Eye (tissue), 1 donor: ENCODE results near the gene PSMC4.
A peak's percentile ranks its signal among the peaks of the same experiment; 100 is the strongest.

Source experiments
- DNase-seq: peaks from one replicate; pipeline ENCODE4 v3.0.0-alpha.2; 2015

Gene PSMC4

DNA sequence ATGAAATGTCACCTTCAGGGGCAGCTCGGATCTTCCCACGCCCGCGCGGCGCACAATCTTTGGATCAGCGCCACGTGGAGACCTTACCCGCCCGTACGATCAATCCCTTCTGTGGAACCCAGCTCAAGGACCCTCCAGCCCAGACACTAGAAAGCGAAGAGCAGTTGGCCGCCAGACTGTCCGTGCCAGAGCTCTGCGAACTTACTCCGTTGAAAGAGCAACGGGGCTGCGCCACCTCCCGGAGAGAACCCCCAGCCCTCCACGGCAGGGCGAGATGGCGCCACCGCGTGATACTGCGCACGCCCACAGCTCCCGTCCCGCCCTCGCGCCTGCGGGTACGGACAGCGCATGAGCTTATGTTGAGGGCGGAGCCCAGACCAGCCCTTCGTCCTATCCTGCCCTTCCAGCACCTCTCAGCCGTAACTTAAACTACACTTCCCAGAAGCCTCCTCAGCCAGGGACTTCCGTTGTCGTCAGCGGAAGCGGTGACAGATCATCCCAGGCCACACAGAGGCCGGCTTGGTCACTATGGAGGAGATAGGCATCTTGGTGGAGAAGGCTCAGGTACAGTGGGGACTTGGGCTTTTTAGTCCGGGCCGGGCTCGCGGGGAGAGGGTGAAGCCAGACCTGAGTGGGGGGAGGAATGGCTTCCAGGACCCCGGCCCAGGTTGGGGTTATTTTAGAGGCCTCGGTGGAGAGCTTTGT, at the start of gene PSMC4:
Gene PSMC4, plus strand, starts transcription at position 491 of the 705 bp plus-strand sequence. Its CDS starts 38 bp downstream, at position 529.
- peak; percentile 99 for DNase-seq

DNA sequence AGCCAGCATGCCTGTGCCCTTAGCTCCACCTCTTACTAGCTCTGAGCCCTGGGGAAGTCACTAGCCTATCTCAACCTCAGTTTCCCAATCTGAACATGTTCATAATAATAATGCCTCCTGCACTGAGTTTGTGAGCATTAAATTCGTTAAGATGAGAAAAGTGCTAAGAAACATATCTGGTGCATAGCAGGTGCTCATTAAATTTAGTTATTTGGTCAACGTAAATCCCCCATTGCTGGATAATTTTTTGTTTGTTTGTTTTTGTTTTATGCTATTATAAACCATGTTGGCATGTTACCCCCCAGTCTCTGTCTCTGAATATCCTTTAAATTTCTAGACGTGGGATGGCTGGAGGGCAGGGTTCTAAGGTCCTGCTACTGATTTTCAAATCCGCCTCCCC, 47.1 kb upstream of the PSMC4 start:
- DNase-seq: no peak

DNA sequence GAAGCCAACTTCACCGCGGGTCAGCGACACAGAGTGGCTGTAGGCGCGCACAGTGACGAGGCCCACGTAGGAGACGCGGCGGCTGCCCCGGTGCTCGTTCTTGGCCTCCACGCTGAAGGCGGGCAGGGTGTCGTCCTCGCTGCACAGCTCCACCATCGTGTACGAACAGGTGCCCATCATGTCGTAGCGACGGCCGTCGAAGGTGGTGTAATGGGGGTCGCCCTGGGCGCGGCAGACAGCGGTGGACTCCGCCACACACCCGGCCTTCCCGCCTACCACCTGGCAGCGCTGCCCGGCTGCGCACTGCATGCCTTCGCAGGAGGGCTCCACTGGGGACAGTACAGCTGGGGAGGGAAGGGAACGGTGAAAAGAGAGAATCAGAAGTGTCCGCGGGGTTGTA, 46.6 kb upstream of the PSMC4 start:
- DNase-seq: no peak

DNA sequence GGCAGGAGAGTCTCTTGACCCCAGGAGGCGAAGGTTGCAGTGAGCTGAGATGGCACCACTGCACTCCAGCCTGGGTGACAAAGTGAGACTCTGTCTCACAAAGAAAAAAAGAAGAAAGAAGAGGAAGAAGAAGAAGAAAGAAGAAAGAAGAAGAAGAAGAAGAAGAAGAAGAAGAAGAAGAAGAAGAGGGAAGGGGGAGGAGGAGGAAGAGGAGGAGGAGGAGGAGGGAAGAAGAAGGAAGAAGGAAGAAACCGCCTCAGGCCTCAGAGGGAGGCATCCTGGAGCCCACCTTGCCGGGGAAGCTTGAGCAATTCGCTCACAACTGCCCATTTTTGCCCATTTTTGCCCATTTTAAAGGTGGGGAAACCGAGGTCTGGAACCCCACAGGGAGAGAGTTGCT, 46.0 kb upstream of the PSMC4 start:
- DNase-seq: no peak

DNA sequence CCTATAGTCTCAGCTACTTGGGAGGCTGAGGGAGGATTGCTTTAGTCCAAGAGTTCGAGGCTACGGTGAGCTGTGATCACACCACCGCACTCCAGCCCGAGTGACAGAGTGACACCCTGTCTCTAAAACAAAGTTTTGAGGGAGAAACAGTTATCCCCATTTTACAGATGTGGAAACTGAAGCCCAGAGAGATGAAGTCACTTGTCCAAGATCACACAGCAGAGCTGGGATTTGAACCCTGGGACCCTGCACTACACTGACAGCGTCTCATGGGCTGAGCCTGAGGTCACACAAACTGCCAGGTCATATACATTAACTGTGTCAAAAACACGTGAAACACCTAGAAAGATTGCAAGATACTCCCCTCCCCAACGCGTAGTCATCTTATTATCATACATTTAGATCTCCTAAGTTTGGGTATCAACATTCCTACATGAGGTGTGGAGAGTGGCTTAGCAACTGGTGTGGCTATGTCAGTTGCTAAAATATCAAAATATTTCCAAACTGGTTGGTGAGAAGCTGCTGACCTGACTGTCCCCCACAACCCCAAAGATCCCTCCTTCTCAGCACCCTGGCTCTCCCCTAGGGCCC, 44.7 kb upstream of the PSMC4 start:
- no peak for DNase-seq

DNA sequence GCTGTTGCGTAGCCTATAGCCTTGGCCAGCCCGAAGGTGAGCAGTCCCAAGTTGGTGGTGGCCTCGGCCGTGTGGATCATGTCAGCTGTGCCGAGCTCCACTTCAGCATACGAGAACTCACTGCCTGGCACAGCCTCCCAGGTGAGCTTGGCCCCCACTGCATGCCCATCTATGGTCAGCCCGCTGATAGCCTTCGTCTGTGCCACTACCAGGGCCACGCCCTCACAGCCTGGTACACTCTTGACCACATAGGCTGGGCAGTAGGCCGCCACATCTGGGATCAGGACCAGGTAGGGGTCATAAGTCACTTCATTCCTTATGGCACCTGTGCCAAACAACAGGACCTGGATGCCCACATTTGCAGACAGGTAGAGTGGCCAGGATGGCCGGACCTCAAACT, 43.9 kb upstream of the PSMC4 start:
- DNase-seq: no peak

DNA sequence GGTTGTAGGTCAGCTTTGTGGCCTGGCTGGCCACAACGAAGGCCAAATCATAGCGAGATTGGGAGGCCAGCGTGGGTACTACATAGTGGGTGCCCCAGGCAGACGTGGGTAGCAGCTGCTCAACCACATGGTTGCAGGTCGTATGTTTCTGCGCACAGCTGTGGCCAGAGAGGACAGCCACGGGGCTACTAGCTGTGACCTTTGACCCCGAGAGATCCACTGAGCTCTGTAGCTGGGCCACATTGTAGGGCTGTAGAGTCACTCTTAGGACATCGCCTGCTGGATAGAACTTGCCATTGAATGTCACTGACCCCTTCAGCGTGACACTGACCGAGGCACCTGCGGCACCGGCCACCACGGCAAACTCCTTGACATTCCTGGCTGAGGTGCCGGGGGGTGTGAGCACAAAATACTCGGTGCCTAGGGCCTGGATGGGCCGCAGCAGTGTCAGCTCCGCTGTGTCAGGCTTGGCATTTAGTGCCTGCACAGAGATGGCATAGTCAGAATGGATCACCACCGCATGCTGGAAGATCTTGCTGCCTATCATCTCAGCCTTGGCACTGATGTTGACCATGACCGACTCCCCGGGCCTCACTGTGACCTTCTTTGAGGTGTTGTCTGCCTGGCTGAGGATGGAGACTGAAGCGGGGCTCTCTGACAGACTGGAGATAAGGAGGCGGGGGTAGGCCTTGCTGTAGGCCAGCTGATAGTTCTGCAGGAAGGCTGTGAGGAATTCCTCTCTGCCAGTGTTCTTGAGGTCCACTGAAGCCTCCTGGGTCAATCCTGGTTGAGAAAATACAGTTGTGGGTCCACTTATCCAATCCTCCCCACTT, 43.2 kb upstream of the PSMC4 start:
- no peak for DNase-seq

DNA sequence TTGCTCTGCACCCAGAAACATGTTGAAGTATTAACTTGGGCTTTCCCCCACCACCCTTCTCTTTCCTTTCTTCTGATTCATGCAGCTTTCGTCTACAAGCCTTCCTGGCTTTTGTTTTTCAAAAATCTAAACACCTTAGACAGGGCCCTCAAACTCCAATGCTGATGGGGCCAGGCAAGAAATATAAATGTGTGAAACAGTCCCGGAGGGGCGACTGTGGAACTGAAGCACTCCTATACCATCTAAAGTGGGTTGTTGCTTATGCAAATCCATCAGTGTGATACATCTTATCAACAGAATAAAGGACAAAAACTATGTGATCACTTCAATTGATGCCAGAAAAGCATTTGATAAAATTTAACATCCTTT, 42.6 kb upstream of the PSMC4 start:
- DNase-seq: no peak

DNA sequence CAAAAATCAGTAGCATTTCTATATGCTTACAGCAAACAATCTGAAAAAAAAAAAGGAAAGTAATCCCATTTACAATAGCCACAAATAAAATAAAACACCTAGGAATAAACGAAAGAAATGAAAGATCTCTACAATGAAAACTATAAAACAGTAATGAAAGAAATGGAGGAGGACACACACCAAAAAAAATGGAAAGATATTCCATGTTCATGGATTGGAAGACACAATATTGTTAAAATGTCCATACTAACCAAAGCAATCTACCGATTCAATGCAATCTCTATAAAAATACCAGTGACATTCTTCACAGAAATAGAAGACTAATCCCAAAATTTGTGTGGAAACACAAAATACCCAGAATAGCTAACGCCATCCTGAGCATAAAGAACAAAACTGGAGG, 41.2 kb upstream of the PSMC4 start:
- DNase-seq: no peak

DNA sequence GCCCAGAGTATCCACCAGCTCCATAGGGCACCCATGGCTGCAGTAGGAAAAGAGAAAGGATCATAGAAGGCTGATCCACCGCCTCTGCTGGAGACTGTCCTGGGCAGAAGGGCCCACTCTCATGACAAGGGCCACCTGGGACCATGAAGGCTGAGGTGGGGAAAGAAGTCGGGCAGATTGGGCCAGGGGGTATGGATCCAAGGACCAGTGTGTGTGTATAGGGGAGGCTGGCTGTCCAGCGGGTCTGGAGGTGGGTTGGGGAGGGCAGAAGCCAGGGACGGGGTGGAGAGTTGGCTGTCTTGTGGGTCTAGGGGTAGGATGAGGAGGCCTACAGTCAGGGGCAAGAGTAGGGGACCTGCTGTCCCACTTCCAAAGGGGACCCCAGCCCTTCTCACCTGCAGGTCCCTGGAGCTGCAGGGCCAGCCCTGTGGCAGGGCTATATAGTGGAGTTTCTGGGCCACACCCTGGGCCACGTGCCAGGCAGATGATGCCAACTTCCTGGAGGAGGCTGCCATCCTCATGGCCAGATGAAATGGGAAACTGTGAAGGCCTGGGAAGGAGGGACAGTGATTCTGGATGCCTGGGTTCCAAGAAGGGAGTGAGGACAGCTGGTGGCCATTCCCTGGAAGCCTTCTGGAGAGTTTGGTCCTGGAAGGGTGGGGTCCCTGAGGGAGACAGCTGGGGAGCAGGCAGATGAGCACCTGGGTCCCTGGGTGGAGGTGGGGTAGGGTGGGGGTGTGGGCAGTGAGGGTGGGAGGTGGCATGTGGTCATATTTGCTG, 36.2 kb upstream of the PSMC4 start, which contains the start of gene FCGBP:
Gene FCGBP, minus strand, starts transcription at position 51 of the 780 bp plus-strand sequence.
- DNase-seq: no peak

DNA sequence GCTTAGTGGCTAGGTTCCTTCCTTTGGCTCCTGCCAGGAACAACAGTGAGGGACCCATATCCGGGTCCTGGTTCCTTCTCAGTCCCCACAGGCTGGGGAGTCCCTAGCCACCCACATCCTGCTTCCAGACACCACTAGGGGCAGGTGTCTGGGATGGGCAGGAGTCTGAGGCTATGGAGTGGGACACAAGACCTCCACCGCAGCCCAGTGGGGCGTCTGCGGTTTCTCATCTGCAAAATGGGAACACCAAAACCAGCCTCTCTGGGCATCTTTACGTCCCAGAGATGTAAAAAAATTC, 35.7 kb upstream of the PSMC4 start:
- no peak for DNase-seq

DNA sequence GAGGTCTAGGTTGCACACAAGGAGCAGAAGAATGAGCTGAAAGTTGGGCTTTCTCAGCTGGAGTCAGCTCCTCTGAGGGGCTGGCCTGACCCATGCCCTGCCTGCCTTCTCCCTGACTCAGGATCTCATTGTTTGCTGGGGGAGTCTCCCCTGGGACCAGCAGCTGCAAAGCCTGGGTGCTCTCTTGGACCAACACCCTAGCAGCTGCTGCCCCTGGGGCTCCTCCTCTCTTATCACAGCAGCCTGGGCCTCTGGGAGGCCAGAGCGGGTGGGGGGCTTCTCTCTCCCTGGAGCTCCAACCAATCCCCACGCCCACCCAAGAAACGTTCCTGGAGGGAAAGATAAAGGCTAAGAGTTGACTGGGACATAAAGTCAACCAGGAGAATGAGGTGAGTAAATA, 34.9 kb upstream of the PSMC4 start:
- DNase-seq: no peak

DNA sequence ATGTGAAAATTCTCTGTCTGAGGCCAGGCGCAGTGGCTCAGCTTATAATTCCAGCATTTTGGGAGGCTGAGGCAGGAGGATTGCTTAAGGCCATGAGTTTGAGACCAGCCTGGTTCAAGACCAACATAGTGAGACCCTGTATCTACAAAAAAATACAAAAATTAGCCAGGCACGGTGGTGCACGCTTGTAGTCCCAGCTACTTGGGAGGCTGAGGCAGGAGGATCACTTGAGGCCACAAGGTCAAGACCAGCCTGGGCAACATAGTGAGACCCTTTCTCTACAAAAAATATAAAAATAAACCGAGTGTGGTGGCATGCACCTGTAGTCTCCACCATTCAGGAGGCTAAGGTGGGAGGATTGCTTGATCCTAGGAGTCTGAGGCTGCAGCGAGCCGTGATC, 34.3 kb upstream of the PSMC4 start:
- DNase-seq: no peak

DNA sequence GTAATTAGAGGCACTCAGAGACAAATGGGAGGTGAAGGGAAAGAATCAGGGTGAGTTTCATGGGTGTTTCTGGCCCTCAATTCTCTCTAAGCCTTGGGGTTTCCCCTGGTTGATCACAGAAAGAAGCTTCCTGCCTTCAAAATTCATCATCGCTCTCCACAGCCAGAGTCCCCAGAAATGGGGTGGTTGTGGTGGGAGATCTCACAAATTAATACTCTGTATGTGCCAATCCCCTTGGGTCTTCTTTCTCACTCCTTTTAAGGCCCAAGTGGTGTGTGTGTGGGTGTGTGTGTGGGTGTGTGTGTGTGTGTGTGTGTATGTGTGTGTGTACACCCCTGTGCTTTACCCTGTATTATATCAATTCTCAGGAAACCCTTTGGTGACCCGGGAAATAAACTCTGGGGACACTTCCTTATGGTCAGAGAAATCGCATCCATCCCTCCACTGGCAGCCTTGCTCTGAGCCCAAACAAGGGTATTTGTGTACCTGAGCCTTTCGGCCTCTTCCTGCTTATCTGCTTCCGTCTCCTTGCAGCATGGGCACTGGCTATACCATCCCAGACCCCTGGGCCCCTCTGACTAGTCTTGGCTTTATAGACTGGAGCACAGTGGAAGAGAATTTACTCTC, 33.8 kb upstream of the PSMC4 start:
- DNase-seq: no peak

DNA sequence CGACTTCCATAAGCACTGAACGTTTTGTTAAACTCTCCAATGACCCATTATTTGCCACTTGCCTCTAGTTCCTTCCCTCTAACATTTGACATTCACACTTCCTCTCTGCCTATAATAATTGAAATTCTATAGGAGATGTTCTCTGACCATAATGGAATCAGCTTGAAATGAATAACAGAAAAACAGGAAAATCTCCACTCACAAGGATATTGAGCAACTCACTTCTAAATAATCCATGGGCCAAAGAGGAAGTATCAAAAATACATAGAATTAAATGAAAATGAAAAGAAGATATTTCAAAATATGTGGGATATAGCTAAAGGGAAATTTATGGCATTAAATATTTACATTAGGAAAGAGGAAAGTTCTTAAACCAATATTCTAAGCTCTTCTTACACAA, 33.2 kb upstream of the PSMC4 start:
- DNase-seq: no peak

DNA sequence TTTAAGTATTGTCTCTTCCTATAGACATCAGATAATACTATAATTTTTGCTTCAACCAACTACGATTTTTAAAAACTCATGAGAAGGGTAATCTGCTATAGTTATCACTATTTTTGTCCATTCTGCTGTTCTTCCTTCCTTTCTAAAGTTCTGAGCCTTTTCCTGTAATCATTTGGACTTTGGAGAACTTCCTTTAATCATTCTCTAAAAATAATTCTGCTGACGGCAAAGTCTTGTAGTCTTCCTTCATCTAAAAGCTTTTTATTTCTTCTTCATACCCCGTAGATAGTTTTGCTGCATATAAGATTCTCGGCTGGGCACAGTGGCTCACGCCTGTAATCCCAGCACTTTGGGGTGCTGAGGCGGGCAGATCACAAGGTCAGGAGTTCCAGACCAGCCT, 31.4 kb upstream of the PSMC4 start:
- no peak for DNase-seq

DNA sequence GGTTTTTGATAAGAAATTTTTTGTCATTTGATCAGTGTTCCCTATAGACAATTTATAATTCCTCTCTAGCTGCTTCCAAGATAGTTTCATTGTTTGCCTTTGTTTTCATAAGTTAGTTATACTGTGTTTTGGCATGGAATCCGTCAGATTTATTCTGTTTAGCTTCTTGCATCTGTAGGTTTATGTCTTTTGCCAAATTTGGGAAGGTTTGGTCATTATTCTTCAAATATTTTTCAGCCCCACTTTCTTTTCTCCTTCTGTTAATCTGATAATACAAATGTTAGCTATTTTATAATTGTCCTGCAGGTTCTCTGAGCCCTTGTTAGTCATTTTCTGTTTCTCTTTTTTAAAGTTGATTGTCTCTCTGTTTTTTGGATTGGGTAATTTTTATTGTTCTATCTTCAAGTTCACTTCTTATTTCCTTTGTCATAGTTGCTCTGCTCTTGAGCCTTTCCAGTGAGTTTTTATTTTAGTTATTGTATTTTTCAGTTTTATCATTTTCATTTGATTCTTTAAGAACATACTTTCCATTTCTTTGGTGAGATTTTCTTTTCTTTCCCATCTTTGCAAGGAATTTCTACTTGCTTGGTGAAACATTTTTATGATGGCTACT, 30.6 kb upstream of the PSMC4 start:
- DNase-seq: no peak

DNA sequence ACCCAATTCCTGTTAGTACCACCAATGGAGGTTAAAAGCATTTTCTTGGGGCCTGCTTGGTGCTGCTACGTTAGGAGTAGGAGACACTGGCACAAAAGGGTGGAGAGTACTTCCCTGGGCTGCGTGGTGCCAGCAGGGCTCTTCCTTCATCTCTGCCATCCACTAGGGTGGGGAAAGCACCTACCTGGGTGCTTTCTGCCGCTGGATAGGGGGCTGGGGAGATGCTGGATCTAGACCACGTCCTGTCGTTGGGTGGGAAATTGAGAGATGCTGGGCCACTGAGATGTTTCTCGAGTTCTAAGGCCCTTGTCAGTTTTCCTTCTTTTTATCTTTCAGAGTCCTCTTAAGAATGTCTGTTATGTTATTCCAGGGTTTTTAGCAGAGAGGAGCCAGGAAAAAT, 29.8 kb upstream of the PSMC4 start:
- DNase-seq: no peak

DNA sequence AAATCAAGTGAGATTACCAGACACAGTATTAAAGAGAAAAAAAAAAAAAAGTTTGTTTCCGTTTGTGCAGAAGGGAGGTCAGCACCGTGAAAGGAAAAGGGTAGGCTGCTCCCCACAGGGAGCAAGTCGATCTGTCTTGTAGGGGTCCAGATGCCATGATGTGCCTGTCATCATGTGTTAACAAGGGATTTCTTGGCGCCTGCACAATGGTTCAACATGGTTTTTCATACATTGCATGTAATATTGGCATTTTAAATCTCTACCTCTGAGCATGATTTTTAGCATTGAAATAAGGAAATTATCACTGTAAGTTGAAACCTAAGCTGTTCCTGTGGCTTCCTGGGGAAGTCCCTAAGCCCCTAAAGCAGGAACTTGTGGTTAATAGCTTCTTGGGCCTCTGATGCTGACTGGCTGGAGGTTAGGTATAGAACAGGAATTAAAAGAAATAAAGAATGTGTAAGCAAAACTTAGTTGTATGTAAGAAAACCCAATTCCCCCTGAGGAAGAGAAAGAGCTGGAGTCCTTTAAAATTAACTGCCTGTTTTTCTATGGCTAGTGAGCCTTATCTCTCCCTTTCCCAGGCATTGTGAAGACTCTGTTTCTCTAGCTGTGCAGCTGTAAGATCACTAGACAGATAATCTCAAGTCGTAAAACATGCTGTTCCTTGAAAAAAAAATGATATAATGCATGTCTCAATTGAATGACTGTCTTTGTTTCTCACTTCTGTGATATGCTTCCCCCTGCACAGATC, 29.2 kb upstream of the PSMC4 start:
- peak; percentile 45 for DNase-seq

DNA sequence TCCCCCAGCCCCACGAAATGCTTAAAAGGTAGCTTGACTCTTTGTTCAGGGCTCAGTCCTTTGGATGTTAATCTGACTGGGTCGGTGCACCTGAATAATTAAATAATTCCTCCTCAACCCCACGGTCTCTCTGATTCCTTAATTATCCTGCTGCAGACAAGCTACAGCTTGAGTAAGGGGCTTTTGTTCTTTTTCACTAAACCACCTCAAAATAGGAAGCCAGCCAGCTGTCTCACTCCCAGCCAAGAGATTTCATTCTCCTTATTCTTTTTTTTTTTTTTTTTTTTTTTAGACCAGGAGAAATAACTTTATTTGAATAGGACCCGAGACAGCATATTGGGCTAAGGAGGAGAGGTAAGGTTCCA, 28.6 kb upstream of the PSMC4 start:
- DNase-seq: peak; percentile 41

DNA sequence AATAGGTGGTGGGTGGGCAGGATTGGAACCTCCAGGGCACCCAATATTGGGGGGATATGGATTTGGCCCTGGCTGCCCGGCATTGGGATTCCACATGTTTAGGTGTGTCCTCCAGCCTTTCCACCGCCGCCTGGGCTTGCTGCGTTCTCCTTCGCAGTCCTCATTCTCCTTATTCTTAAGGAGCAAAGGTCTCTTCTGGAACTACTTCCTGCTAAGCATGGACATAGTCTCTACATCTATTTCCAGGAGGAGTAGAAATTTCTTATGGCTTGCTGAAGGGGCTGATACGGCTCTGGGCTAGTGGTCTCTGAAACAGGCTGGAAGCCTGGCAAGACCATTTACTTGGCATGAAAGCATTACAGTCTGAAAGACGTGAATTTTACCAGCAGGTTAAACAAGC, 27.4 kb upstream of the PSMC4 start:
- DNase-seq: no peak

DNA sequence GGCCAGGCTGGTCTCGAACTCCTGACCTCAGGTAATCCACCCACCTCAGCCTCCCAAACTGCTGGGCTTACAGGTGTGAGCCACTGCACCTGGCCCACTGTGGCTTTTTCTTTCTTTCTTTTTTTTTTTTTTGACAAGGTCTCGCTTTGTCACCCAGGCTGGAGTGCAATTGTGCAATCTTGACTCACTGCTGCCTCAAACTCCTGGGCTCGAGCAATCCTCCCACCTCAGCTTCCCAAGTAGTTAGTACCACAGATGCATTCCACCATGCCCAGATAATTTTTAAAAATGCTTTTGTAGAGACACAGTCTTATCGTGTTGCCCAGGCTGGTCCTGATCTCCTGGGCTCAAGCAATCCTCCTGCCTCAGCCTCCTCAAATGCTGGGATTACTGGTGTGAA, 24.4 kb upstream of the PSMC4 start:
- no peak for DNase-seq
